HL-60 (cell line): ENCODE results near the gene TM6SF1.
A peak's percentile ranks its signal among the peaks of the same experiment; 100 is the strongest.

Experiments used
- DNase-seq, 2 experiments: peaks; one replicate each; pipeline ENCODE4 v3.0.0-alpha.2; 2010 to 2020; ENCODE audit warnings: low read depth in 1 of 2, low spot score in 1 of 2
- H3K27ac ChIP-seq: fragments of 250-450 bp; sonication (Bioruptor Pico); replicated peaks from 2 replicates; pipeline ENCODE4 v1.5.1; 2020; ENCODE audit warnings: mild to moderate bottlenecking, moderate library complexity
- H3K27me3 ChIP-seq: fragments of 250-450 bp; sonication (Bioruptor Pico); 2 replicates; pipeline ENCODE4 v1.5.1; 2021; ENCODE audit warnings: mild to moderate bottlenecking, moderate library complexity; ENCODE audit not compliant: insufficient read depth, poor library complexity, severe bottlenecking
- H3K4me3 ChIP-seq: replicated peaks from 2 replicates; pipeline ENCODE4 v1.5.1; 2011; ENCODE audit warnings: mild to moderate bottlenecking, control low read depth, low read length; ENCODE audit not compliant: insufficient read depth
- GABPA ChIP-seq: IDR thresholded peaks from 2 replicates; pipeline ENCODE4 v1.6.1; 2012; ENCODE audit warnings: low read depth
- POLR2AphosphoS5 ChIP-seq: IDR thresholded peaks from 2 replicates; pipeline ENCODE4 v1.6.1; 2012; ENCODE audit warnings: low read depth
- SPI1 ChIP-seq: IDR thresholded peaks from 2 replicates; pipeline ENCODE4 v1.6.1; 2012; ENCODE audit warnings: low read depth, mild to moderate bottlenecking, borderline replicate concordance
- TF ChIP-seq, protein P1 (sequence below): IDR thresholded peaks from 2 replicates; pipeline ENCODE4 v1.6.1; 2012; ENCODE audit warnings: low read depth; ENCODE audit not compliant: insufficient replicate concordance
- TF ChIP-seq, protein P2 (sequence below): IDR thresholded peaks from one replicate; pipeline ENCODE4 v1.5.1; 2011; ENCODE audit warnings: low read length, control low read depth, inconsistent platforms; ENCODE audit not compliant: insufficient read depth

Gene TM6SF1

GRCh38 chr15:83109532-83109931, 2.1 kb downstream of the TM6SF1 start:
- TF ChIP-seq POLR2AphosphoS5: no peak
- TF ChIP-seq GABPA: no peak
- TF ChIP-seq, protein P1, sequence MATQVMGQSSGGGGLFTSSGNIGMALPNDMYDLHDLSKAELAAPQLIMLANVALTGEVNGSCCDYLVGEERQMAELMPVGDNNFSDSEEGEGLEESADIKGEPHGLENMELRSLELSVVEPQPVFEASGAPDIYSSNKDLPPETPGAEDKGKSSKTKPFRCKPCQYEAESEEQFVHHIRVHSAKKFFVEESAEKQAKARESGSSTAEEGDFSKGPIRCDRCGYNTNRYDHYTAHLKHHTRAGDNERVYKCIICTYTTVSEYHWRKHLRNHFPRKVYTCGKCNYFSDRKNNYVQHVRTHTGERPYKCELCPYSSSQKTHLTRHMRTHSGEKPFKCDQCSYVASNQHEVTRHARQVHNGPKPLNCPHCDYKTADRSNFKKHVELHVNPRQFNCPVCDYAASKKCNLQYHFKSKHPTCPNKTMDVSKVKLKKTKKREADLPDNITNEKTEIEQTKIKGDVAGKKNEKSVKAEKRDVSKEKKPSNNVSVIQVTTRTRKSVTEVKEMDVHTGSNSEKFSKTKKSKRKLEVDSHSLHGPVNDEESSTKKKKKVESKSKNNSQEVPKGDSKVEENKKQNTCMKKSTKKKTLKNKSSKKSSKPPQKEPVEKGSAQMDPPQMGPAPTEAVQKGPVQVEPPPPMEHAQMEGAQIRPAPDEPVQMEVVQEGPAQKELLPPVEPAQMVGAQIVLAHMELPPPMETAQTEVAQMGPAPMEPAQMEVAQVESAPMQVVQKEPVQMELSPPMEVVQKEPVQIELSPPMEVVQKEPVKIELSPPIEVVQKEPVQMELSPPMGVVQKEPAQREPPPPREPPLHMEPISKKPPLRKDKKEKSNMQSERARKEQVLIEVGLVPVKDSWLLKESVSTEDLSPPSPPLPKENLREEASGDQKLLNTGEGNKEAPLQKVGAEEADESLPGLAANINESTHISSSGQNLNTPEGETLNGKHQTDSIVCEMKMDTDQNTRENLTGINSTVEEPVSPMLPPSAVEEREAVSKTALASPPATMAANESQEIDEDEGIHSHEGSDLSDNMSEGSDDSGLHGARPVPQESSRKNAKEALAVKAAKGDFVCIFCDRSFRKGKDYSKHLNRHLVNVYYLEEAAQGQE: no peak
- TF ChIP-seq, protein P2, sequence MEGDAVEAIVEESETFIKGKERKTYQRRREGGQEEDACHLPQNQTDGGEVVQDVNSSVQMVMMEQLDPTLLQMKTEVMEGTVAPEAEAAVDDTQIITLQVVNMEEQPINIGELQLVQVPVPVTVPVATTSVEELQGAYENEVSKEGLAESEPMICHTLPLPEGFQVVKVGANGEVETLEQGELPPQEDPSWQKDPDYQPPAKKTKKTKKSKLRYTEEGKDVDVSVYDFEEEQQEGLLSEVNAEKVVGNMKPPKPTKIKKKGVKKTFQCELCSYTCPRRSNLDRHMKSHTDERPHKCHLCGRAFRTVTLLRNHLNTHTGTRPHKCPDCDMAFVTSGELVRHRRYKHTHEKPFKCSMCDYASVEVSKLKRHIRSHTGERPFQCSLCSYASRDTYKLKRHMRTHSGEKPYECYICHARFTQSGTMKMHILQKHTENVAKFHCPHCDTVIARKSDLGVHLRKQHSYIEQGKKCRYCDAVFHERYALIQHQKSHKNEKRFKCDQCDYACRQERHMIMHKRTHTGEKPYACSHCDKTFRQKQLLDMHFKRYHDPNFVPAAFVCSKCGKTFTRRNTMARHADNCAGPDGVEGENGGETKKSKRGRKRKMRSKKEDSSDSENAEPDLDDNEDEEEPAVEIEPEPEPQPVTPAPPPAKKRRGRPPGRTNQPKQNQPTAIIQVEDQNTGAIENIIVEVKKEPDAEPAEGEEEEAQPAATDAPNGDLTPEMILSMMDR: no peak
- no peak for TF ChIP-seq SPI1
- H3K4me3 ChIP-seq: no peak overlapping the region
- H3K27me3 ChIP-seq: peaks cover 4% of the 10 kb centered on the region
- peak in 1 of 2 experiments; percentile 2 for DNase-seq
- no peak overlapping the region for H3K27ac ChIP-seq

DNA sequence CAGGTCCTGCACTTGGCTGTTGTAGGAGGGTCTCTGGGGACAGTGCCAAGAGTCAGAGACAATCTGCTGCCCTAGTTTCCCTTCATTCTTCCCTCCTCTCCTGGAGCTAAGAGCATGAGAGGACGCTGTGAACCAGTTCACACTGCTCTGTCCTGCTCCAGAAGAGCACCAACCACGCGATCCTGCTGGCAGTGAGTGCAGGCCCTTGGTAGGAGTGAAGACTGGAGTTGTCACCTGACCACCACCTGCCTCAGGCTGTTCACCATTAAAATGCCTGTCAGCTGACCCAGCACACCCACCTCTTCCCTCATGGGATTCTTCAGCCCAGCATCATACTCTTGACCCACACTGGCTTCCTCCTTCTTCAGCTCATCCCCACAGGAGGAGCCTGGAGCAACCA, 2.9 kb downstream of the TM6SF1 start:
- TF ChIP-seq SPI1 (no peak), GABPA (no peak), POLR2AphosphoS5 (no peak)
- TF ChIP-seq, protein P1: no peak
- TF ChIP-seq, protein P2: no peak
- Histone ChIP-seq H3K27ac (no peak overlapping the region), H3K27me3 (peaks cover 4% of the 10 kb centered on the region), H3K4me3 (no peak overlapping the region)
- DNase-seq: no peak

GRCh38 chr15:83111149-83111548, 3.7 kb downstream of the TM6SF1 start:
- peaks cover 4% of the 10 kb centered on the region for H3K27me3 ChIP-seq
- no peak for DNase-seq
- no peak overlapping the region for H3K27ac ChIP-seq
- no peak overlapping the region for H3K4me3 ChIP-seq
- TF ChIP-seq SPI1 (no peak), GABPA (no peak), POLR2AphosphoS5 (no peak)
- TF ChIP-seq, protein P1: no peak
- TF ChIP-seq, protein P2: no peak
